Right lobe of liver (tissue), 4 donors: Measurements from ENCODE around the gene NAT14.

Source experiments
- CTCF ChIP-seq, 4 donors: fragments of 200-600 bp in 3 of 4; fragments of 450-650 bp in 1 of 4; IDR thresholded peaks; one replicate each; pipeline versions ENCODE4 v1.5.1 to v1.8.0; 2016 to 2022; ENCODE audit warnings: antibody characterized with exemption in 4 of 4, mild to moderate bottlenecking in 2 of 4
- POLR2A ChIP-seq: fragments of 450-650 bp; IDR thresholded peaks from one replicate; pipeline ENCODE4 v1.6.1; 2017; ENCODE audit warnings: antibody characterized with exemption, mild to moderate bottlenecking
- donor health status: DM: no; HTN: no; CAD: no.
- donor health status: DM: no; HTN: no; CAD: no.
- donor health status: DM: no; HTN: yes; CAD: no.

DNA sequence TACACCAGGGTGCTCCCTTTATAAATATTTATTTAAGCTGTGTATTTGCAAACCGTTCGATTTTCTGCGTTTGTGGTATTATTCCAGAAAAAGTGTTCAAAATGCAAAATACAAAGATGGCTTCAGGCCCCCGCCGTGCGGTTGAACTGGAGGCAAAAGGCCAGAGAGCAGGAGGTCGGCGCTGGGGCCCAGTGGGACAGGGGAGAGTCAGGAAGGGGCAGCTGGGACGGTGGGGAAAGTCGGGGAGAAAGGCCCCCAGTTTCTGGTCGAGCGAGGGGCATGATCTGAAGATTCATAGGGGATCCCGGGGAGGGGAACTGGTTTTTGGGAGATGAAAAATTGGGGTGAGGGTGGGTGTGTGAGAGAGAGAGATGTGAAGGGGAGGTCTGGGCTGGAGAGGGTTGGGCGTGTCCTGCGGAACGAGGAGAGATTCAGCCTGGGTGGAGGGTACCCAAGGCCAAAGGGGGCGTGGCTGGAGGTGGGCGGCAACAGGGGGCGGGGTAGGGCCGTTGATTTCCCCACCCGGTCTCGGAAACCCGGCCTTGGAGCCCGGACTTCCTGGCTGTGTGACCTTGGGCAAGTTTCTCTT, 24.2 kb upstream of the NAT14 start:
- TF ChIP-seq POLR2A, result no peak
- TF ChIP-seq CTCF (IDR thresholded peaks at IDR 0.05), result no peak
